ENCODE results near the gene TRIM47. TPM values are rescaled to one million over a fixed set of nuclear protein-coding genes. Genes with fewer than 3 reads are reported as not detected.

Gene TRIM47
- total RNA-seq, 2 donors from 2014 or later, result 16.5 to 24.1 TPM

GRCh38 chr17:75840799-75841164, 37.6 kb downstream of the TRIM47 start:
- Mint-ChIP-seq H3K27me3 (ENCODE audit: low read depth) (no peaks in the 10 kb centered on the region), H3K9me3 (no peaks in the 10 kb centered on the region), H3K4me1 (ENCODE audit: low read depth) (peaks cover 18% of the 10 kb centered on the region), H3K36me3 (ENCODE audit: insufficient read depth in 2 of 2) (peaks cover 0 to 4% of the 10 kb centered on the region in 2 donors), H3K27ac (no peak overlapping the region), H3K4me3 (no peak overlapping the region)
- DNase-seq, result no peak
- ATAC-seq (replicated peaks in 1 of 2), result no peak

GRCh38 chr17:75839942-75840798, 38.2 kb downstream of the TRIM47 start:
- Mint-ChIP-seq H3K27ac (no peak overlapping the region), H3K4me1 (ENCODE audit: low read depth) (peaks cover 12% of the 10 kb centered on the region), H3K36me3 (ENCODE audit: insufficient read depth in 2 of 2) (peaks cover 0 to 2% of the 10 kb centered on the region in 2 donors), H3K27me3 (ENCODE audit: low read depth) (no peaks in the 10 kb centered on the region), H3K9me3 (no peaks in the 10 kb centered on the region), H3K4me3 (no peak overlapping the region)
- ATAC-seq (replicated peaks in 1 of 2), result no peak
- no peak for DNase-seq

GRCh38 chr17:75838410-75838809, 40.0 kb downstream of the TRIM47 start:
- no peak for ATAC-seq (replicated peaks in 1 of 2)
- Mint-ChIP-seq H3K27ac (peak overlapping the region; percentile 73), H3K36me3 (ENCODE audit: insufficient read depth in 2 of 2) (peaks cover 0 to 7% of the 10 kb centered on the region in 2 donors), H3K27me3 (ENCODE audit: low read depth) (no peaks in the 10 kb centered on the region), H3K9me3 (no peaks in the 10 kb centered on the region), H3K4me1 (ENCODE audit: low read depth) (peaks cover 19% of the 10 kb centered on the region), H3K4me3 (no peak overlapping the region)
- DNase-seq, result no peak

GRCh38 chr17:75837899-75838298, 40.5 kb downstream of the TRIM47 start:
- H3K4me3 Mint-ChIP-seq, result no peak overlapping the region
- H3K27ac Mint-ChIP-seq, result peak overlapping the region; percentile 73
- ATAC-seq (replicated peaks in 1 of 2), result no peak
- H3K36me3 Mint-ChIP-seq (ENCODE audit: insufficient read depth in 2 of 2), result peaks cover 0 to 5% of the 10 kb centered on the region in 2 donors
- DNase-seq, result no peak
- peaks cover 24% of the 10 kb centered on the region for H3K4me1 Mint-ChIP-seq (ENCODE audit: low read depth)
- no peaks in the 10 kb centered on the region for H3K27me3 Mint-ChIP-seq (ENCODE audit: low read depth)
- no peaks in the 10 kb centered on the region for H3K9me3 Mint-ChIP-seq

- ATAC-seq (replicated peaks in 1 of 2) (no peak), DNase-seq (no peak)
- H3K9me3 Mint-ChIP-seq, result no peaks in the 10 kb centered on the region
- no peak overlapping the region for H3K4me3 Mint-ChIP-seq
- H3K27ac Mint-ChIP-seq, result no peak overlapping the region
- H3K4me1 Mint-ChIP-seq (ENCODE audit: low read depth), result peaks cover 30% of the 10 kb centered on the region
- no peaks in the 10 kb centered on the region for H3K27me3 Mint-ChIP-seq (ENCODE audit: low read depth)
- peaks cover 0 to 7% of the 10 kb centered on the region in 2 donors for H3K36me3 Mint-ChIP-seq (ENCODE audit: insufficient read depth in 2 of 2)
Measured at GRCh38 chr17:75836605-75837004, 41.8 kb downstream of the TRIM47 start.

- Mint-ChIP-seq H3K4me1 (ENCODE audit: low read depth) (peaks cover 30% of the 10 kb centered on the region), H3K36me3 (ENCODE audit: insufficient read depth in 2 of 2) (peaks cover 0 to 7% of the 10 kb centered on the region in 2 donors), H3K4me3 (no peak overlapping the region), H3K27me3 (ENCODE audit: low read depth) (no peaks in the 10 kb centered on the region), H3K27ac (no peak overlapping the region), H3K9me3 (no peaks in the 10 kb centered on the region)
- DNase-seq, result no peak
- no peak for ATAC-seq (replicated peaks in 1 of 2)
Measured at GRCh38 chr17:75835654-75835987, 42.8 kb downstream of the TRIM47 start.

- no peak overlapping the region for H3K4me3 Mint-ChIP-seq
- H3K4me1 Mint-ChIP-seq (ENCODE audit: low read depth), result peaks cover 30% of the 10 kb centered on the region
Measured at GRCh38 chr17:75834928-75835653, 43.3 kb downstream of the TRIM47 start.

GRCh38 chr17:75834279-75834920, 44.0 kb downstream of the TRIM47 start:
- H3K9me3 Mint-ChIP-seq, result no peaks in the 10 kb centered on the region

More at GRCh38 chr17:75834928-75835653, 43.3 kb downstream of the TRIM47 start:
- Mint-ChIP-seq H3K27me3 (ENCODE audit: low read depth) (no peaks in the 10 kb centered on the region), H3K27ac (no peak overlapping the region), H3K9me3 (no peaks in the 10 kb centered on the region), H3K36me3 (ENCODE audit: insufficient read depth in 2 of 2) (peaks cover 0 to 7% of the 10 kb centered on the region in 2 donors)
- DNase-seq, result no peak
- no peak for ATAC-seq (replicated peaks in 1 of 2)

GRCh38 chr17:75832652-75833400, 45.6 kb downstream of the TRIM47 start:
- Mint-ChIP-seq H3K27me3 (ENCODE audit: low read depth) (no peaks in the 10 kb centered on the region), H3K36me3 (ENCODE audit: insufficient read depth in 2 of 2) (peaks cover 0 to 10% of the 10 kb centered on the region in 2 donors), H3K9me3 (no peaks in the 10 kb centered on the region), H3K4me1 (ENCODE audit: low read depth) (peaks cover 37% of the 10 kb centered on the region), H3K4me3 (peak overlapping the region; percentile 78 to 80), H3K27ac (peak overlapping the region; percentile 97)
- DNase-seq, result peak; percentile 20
- peak; percentile 41 to 45 for ATAC-seq (replicated peaks in 1 of 2)

More at GRCh38 chr17:75834279-75834920, 44.0 kb downstream of the TRIM47 start:
- DNase-seq, result no peak
- Mint-ChIP-seq H3K27ac (no peak overlapping the region), H3K4me1 (ENCODE audit: low read depth) (peaks cover 30% of the 10 kb centered on the region), H3K27me3 (ENCODE audit: low read depth) (no peaks in the 10 kb centered on the region), H3K4me3 (no peak overlapping the region), H3K36me3 (ENCODE audit: insufficient read depth in 2 of 2) (peaks cover 0 to 9% of the 10 kb centered on the region in 2 donors)
- no peak for ATAC-seq (replicated peaks in 1 of 2)

- Mint-ChIP-seq H3K36me3 (ENCODE audit: insufficient read depth in 2 of 2) (peaks cover 0 to 10% of the 10 kb centered on the region in 2 donors), H3K27ac (peak overlapping the region; percentile 84), H3K4me1 (ENCODE audit: low read depth) (peaks cover 39% of the 10 kb centered on the region)
Measured at GRCh38 chr17:75832164-75832651, 46.2 kb downstream of the TRIM47 start.

GRCh38 chr17:75831032-75831571, 47.3 kb downstream of the TRIM47 start:
- DNase-seq, result no peak
- Mint-ChIP-seq H3K27ac (no peak overlapping the region), H3K4me1 (ENCODE audit: low read depth) (peaks cover 39% of the 10 kb centered on the region), H3K36me3 (ENCODE audit: insufficient read depth in 2 of 2) (peaks cover 0 to 10% of the 10 kb centered on the region in 2 donors), H3K9me3 (no peaks in the 10 kb centered on the region), H3K27me3 (ENCODE audit: low read depth) (no peaks in the 10 kb centered on the region), H3K4me3 (no peak overlapping the region)
- ATAC-seq (replicated peaks in 1 of 2), result no peak

More at GRCh38 chr17:75832164-75832651, 46.2 kb downstream of the TRIM47 start:
- ATAC-seq (replicated peaks in 1 of 2) (peak; percentile 52 to 66), DNase-seq (peak; percentile 40 to 52)
- Mint-ChIP-seq H3K9me3 (no peaks in the 10 kb centered on the region), H3K4me3 (peak overlapping the region; percentile 78 to 80), H3K27me3 (ENCODE audit: low read depth) (no peaks in the 10 kb centered on the region)

Measured in activated T-cell treated with anti-CD3 and anti-CD28 coated beads, Interleukin-2, amount 50 U/mL, for 72 hours (primary cell).